Aorta (tissue), 5 donors: Measurements from ENCODE around the gene RGS9. TPM values are rescaled to one million over a fixed set of nuclear protein-coding genes. Genes with fewer than 3 reads are reported as not detected.
A peak's percentile ranks its signal among the peaks of the same experiment; 100 is the strongest.

ENCODE experiments used
- ATAC-seq: fragments of 200-7000 bp; cut with Tn5 transposase; one replicate; pipeline ENCODE4 v1.9.1; 2022; ENCODE audit warnings: moderate library complexity; ENCODE audit not compliant: low FRiP score
- DNase-seq, 2 donors: peaks; one replicate each; pipeline ENCODE4 v3.0.0-alpha.2; 2020
- H3K27ac ChIP-seq, 2 donors: one replicate each; pipeline ENCODE4 v1.5.1; 2013; ENCODE audit warnings: low read length in 2 of 2, mild to moderate bottlenecking in 2 of 2, moderate library complexity in 2 of 2, control low read depth in 1 of 2, inconsistent platforms in 1 of 2, low read depth in 1 of 2
- H3K27me3 ChIP-seq, 2 donors: one replicate each; pipeline ENCODE4 v1.6.1; 2013; ENCODE audit warnings: control low read depth in 1 of 2, low read length in 1 of 2, mild to moderate bottlenecking in 1 of 2, moderate library complexity in 1 of 2; ENCODE audit not compliant: insufficient read depth in 2 of 2, control insufficient read depth in 1 of 2
- H3K36me3 ChIP-seq, 2 donors: one replicate each; pipeline ENCODE4 v1.6.1; 2013; ENCODE audit warnings: control low read depth in 1 of 2, low read length in 1 of 2, mild to moderate bottlenecking in 1 of 2; ENCODE audit not compliant: insufficient read depth in 2 of 2, control insufficient read depth in 1 of 2
- H3K4me1 ChIP-seq, 2 donors: one replicate each; pipeline ENCODE4 v1.6.1; 2013; ENCODE audit warnings: low read length in 2 of 2, control low read depth in 1 of 2, mild to moderate bottlenecking in 1 of 2, moderate library complexity in 1 of 2; ENCODE audit not compliant: insufficient read depth in 2 of 2, control insufficient read depth in 1 of 2
- H3K4me3 ChIP-seq, 2 donors: one replicate each; pipeline ENCODE4 v1.5.1; 2013; ENCODE audit warnings: low read length in 2 of 2, control low read depth in 1 of 2, mild to moderate bottlenecking in 1 of 2
- H3K9me3 ChIP-seq: one replicate; pipeline ENCODE4 v1.6.1; 2013; ENCODE audit warnings: mild to moderate bottlenecking, low read length; ENCODE audit not compliant: control insufficient read depth
- WGBS, 2 donors: extraction: QIAGEN DNeasy Blood & Tissue Kit; methylation state at CpG; one replicate each; pipeline ENCODE4 v1.1.7; 2013; 5-methylcytosine and 5-hydroxymethylcytosine counted together
- intact Hi-C, 2 donors: fragments of 100-400 bp; cut with DNase I; formaldehyde crosslinking; loops; one replicate each; pipeline versions ENCODE4 v1.14.2 to v1.15.0; 2022
- polyA plus RNA-seq, 2 donors: library from polyadenylated mRNA; stranded (reverse); fragments of 200-250 nt; gene quantifications; one replicate each; pipeline ENCODE4 v1.2.3, GENCODE V29; 2013
- total RNA-seq, 2 donors: library from RNA; stranded (reverse); fragmentation: NEBNext Ultra II Directional; extraction: Animal tissue kit (Norgen Biotek cat#: 25700); gene quantifications; one replicate each; pipeline ENCODE4 v1.2.1, GENCODE V29; 2021
- donor health status: healthy with polysubstance abuse.
- donor health status: Bipolar disorder and iron deficiency.
- donor health status: DM: no; HTN: no; CAD: no.
- donor health status: DM: no; HTN: no; CAD: no.
- donor health status: DM: yes; HTN: yes; CAD: no.

The RGS9 gene
- total and polyA plus RNA-seq, 4 donors = 0.75 to 7.1 (median 2.2) TPM

DNA sequence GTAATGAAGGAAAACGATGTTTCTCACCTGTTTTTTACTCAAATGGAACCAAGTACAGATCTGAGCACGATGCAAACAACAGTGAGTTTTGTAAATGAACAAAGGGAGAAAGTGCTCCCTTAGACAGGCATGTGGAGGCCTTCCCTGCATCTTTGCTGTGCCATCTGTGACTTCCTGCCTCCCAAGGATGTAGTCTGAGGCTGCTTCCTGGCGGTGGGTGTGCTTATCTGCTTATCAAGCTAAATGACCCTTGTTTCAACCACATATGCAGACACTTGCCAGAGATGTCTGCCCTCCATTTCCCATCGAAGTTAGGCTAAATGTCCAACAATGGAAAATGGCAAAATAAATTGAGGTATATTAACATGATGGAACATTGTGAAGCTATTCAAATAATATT lies 34.6 kb downstream of the RGS9 start:
- 85 to 90% methylated on average over 4 of the region's 4 CpGs for WGBS, 2 donors

DNA sequence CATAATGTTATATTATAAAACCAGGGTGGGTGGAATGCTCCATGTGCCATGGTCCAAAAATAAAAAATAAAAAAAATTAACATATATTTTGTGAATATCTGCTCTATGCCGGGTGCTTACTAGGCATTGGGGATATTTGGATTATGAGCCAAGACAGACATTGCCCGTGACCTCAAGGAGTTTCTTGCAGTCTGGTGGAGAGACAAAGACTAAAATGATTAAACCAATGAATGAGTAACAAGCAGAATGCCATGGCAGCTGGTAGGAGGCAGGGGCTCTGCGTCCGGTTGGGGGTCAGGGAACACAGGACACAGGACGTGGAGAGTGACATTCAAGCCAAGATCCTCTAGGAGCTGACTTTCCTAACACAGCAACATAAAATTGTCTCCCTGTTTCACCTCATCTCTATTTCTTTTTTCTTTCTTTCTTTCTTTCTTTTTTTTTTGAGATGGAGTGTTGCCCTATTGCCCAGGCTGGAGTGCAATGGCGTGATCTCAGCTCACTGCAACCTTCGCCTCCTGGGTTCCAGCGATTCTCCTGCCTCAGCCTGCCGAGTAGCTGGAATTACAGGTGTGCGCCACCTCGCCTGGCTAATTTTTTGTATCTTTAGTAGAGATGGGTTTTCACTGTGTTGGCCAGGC lies 35.4 kb downstream of the RGS9 start:
- intact Hi-C loops = no loop called here
- Histone ChIP-seq H3K4me3 (no peak overlapping the region), H3K4me1 (no peaks in the 10 kb centered on the region), H3K36me3 (no peaks in the 10 kb centered on the region), H3K27ac (no peak overlapping the region), H3K9me3 (no peaks in the 10 kb centered on the region), H3K27me3 (no peaks in the 10 kb centered on the region)
- DNase-seq (no peak), ATAC-seq (no peak)
- WGBS, 2 donors = 94 to 95% methylated on average over 11 of the region's 11 CpGs

More for the DNA sequence above, 34.6 kb downstream of the RGS9 start:
- no peaks in the 10 kb centered on the region for H3K27me3 ChIP-seq
- no peaks in the 10 kb centered on the region for H3K4me1 ChIP-seq
- no peaks in the 10 kb centered on the region for H3K9me3 ChIP-seq
- intact Hi-C loops = no loop called here
- no peak overlapping the region for H3K27ac ChIP-seq
- ATAC-seq (no peak), DNase-seq (no peak)
- H3K4me3 ChIP-seq = no peak overlapping the region
- no peaks in the 10 kb centered on the region for H3K36me3 ChIP-seq

DNA sequence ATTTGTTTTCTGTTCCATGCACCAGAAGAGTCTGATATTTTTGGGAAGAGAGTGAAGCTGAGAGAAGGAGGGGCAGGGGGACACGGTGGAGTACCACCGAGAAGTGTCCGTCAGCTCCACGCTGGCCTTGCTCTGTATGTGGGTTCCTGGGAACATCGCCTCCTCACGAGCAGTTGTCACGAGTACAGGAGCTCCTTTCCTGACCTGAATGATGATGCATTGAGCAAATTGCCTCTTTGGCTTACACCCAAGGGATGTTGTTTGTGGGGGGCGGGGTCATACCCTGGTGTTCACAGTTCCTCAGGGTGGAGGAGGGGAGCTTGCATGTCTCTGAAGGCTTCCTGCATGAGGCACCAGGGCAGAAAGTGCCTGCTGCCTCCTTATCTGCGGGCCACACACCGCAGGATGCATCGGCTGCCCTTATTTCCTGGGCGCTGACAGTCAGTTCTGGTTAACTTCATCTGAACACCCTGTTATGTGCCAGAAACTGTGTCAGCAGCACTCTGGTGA lies 36.2 kb downstream of the RGS9 start:
- WGBS, 2 donors = 74 to 77% methylated on average over 12 of the region's 12 CpGs
- H3K4me3 ChIP-seq = no peak overlapping the region
- DNase-seq = peak in 1 of 2 donors; percentile 52
- no peak for ATAC-seq
- intact Hi-C loops = no loop called here
- no peaks in the 10 kb centered on the region for H3K4me1 ChIP-seq
- H3K27ac ChIP-seq = no peak overlapping the region
- H3K36me3 ChIP-seq = no peaks in the 10 kb centered on the region
- no peaks in the 10 kb centered on the region for H3K27me3 ChIP-seq
- H3K9me3 ChIP-seq = no peaks in the 10 kb centered on the region

DNA sequence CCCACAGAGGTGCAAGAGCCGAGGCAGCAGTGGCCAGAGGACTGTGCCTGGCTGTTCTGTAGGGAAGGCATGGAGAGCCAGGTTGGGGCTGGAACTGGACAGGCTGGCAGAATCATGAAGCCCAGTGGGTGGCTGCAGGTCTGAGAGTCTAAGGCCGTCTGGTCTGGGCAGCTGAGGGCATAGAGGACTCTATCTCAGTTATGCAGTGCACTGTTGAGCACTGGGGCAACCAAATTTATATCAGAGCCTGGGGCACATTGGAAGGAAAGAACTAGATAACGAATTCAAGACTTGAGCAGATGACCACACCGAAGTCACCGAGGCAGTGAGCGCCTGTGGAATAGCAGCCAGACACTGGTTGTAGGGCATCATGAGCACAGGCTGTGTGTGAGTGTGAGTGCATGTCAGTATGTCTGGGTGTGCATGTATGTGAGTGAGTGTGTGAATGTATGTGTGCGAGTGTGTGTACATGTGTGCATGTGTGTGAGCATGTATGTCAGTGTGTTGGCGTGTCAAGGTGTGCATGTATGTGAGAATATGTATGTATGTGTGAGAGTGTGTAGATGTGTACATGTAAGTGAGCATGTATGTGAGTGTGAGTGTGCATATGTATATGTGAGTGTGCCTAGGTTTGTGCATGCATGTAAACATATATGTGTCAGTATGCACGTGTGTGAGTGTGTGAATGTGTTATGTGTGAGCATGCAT lies 37.0 kb downstream of the RGS9 start:
- no peak for ATAC-seq

DNA sequence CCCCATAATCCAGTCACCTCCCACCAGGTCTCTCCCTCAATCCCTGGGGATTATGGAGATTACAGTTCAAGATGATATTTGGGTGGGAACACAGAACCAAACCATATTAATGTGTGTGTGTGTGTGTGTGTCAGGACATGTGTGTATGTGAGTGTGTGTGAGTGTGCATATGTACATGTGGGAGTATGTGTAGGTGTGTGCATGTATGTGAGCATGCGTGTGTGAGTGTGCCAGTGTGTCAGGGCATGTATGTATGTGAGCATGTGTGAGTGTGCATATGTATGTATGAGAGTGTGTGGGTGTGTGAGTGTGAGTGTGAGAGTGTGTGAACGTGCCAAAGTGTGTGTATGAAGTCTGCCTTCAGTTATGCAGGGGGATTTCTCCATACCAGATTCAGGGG lies 37.8 kb downstream of the RGS9 start:
- no peaks in the 10 kb centered on the region for H3K27me3 ChIP-seq
- no peaks in the 10 kb centered on the region for H3K4me1 ChIP-seq
- intact Hi-C loops = no loop called here
- no peaks in the 10 kb centered on the region for H3K36me3 ChIP-seq
- no peak overlapping the region for H3K27ac ChIP-seq
- no peak overlapping the region for H3K4me3 ChIP-seq
- no peaks in the 10 kb centered on the region for H3K9me3 ChIP-seq
- no peak for DNase-seq
- no peak for ATAC-seq
- WGBS, 2 donors = 76 to 91% methylated on average over 2 of the region's 2 CpGs

More for the DNA sequence above, 37.0 kb downstream of the RGS9 start:
- intact Hi-C loops = no loop called here
- 86 to 91% methylated on average over 9 of the region's 9 CpGs for WGBS, 2 donors
- H3K9me3 ChIP-seq = no peaks in the 10 kb centered on the region
- H3K27me3 ChIP-seq = no peaks in the 10 kb centered on the region
- H3K36me3 ChIP-seq = no peaks in the 10 kb centered on the region
- no peaks in the 10 kb centered on the region for H3K4me1 ChIP-seq
- H3K4me3 ChIP-seq = no peak overlapping the region
- no peak for DNase-seq
- no peak overlapping the region for H3K27ac ChIP-seq

DNA sequence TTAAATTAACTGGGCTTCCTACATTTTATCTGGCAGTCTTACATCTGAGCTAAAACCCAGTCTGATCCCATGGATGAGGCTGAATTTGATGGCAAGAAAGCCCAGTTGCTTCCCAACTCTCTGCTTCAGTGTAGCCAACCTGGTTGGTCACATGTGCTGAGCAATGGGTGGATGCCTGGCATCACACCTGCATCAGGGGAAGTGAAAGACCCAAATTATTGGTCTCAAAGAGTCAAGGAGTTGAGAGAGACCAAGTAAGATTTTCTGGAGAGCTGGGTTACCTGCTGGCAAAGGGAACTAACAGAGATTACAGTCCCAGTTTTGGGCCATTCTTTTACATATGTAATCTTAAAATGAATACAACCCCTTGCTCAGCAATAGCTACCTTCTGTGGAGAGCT lies 38.8 kb downstream of the RGS9 start:
- Histone ChIP-seq H3K27ac (no peak overlapping the region), H3K36me3 (no peaks in the 10 kb centered on the region), H3K27me3 (no peaks in the 10 kb centered on the region), H3K4me1 (no peaks in the 10 kb centered on the region), H3K4me3 (no peak overlapping the region), H3K9me3 (no peaks in the 10 kb centered on the region)
- intact Hi-C loops = no loop called here
- DNase-seq (no peak), ATAC-seq (no peak)

DNA sequence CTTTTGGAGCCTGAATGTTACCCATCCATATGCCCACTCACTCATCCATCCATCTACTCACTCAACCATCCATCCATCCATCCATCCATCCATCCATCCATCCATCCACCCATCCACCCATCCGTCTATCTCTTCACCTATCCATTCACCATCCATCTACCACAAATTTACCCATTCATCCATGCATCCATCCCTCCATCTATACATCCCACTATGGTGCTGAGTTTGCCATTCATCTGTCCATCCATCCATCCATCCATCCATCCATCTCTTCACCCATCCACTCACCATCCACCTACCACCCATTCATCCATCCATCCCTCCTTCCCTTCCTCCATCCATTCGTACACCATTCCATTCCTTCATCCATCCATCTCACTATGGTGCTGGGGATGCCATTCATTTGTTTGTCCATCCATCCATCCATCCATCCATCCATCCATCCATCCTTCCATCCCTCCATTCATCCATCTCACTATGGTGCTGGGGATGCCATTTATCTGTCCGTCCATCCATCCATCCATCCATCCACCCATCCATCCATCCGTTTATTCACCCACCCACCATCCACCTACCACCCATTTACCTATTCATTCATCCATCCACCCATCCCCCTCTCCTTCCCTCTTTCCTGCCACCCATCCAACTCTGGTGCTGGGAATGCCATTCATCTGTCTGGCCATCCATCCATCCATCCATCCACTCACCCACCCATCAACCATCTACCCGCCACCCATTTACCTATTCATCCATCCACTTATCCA lies 39.7 kb downstream of the RGS9 start:
- DNase-seq = no peak
- WGBS, 2 donors = 95 to 98% methylated on average over 5 of the region's 5 CpGs
- Histone ChIP-seq H3K4me3 (no peak overlapping the region), H3K27ac (no peak overlapping the region), H3K27me3 (no peaks in the 10 kb centered on the region), H3K4me1 (no peaks in the 10 kb centered on the region), H3K36me3 (no peaks in the 10 kb centered on the region), H3K9me3 (no peaks in the 10 kb centered on the region)
- ATAC-seq = no peak
- intact Hi-C loops = no loop called here

DNA sequence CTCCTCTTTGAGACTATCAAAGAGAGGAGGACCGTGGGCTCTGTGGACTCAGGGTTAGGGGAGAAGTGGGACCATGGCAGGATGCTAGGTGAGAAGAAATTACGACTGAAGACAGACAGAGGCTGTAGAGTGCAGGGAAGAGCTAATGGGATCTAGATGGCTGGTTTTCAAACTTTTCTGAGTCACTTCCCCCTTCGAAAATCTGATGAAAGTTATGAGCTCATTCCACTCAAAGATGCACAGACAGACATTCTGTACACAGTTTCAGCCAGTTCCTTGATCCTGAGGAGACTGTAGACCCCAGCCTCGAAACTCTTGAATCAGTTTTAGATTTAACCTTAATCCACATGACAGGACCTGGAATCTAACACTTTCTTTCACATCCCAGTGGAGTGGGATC lies 40.7 kb downstream of the RGS9 start:
- DNase-seq (no peak), ATAC-seq (no peak)
- WGBS, 2 donors = 73 to 82% methylated on average over 4 of the region's 4 CpGs
- Histone ChIP-seq H3K36me3 (no peaks in the 10 kb centered on the region), H3K27me3 (no peaks in the 10 kb centered on the region), H3K4me1 (no peaks in the 10 kb centered on the region), H3K9me3 (no peaks in the 10 kb centered on the region), H3K27ac (no peak overlapping the region), H3K4me3 (no peak overlapping the region)
- intact Hi-C loops = no loop called here
